RWPE1 (cell line): Measurements from ENCODE around the gene AP4E1.

ENCODE experiments used
- CTCF ChIA-PET: fragments of 350-600 bp; sonication (Branson Sonifier 250); formaldehyde crosslinking; extraction: SDS; loops from one replicate; lab custom pipeline; 2021; lab: Yijun Ruan, JAX
- POLR2A ChIA-PET: fragments of 400-600 bp; formaldehyde crosslinking; extraction: SDS; loops from one replicate; lab custom pipeline; 2020; ENCODE audit warnings: antibody characterized with exemption; ENCODE audit not compliant: low non-redundant PET; lab: Yijun Ruan, JAX
- DNase-seq: peaks from one replicate; pipeline ENCODE4 v3.0.0; 2012; ENCODE audit warnings: low spot score
- H3K27ac ChIP-seq: fragments of 450-650 bp; 2 replicates; pipeline ENCODE4 v1.5.1; 2017
- TF ChIP-seq, protein P1 (sequence below): fragments of 450-650 bp; conservative IDR thresholded peaks from 2 replicates; pipeline ENCODE4 v1.5.1; 2017; ENCODE audit warnings: low read depth, mild to moderate bottlenecking

Gene AP4E1

DNA sequence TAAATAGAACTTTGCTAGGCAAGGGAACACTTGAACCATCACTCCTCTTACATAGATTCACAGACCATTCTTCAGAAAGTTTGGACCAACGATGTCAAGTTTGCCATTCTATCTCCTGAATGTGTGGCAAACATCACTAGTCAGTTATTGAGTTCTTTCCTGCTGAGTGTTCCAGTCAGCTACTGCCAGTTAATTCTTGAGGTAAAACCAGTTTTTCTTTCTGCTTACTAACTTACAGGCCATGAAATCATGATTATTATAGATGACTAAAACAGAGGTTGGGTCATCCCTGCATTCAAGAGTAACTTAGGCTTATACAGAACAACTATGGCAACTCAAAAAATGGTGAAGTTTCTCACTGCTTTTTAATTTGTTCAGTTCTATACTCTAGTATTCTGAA, 88.2 kb downstream of the AP4E1 start:
- no peak overlapping the region for H3K27ac ChIP-seq
- peak; percentile 35 for DNase-seq
- ChIA-PET CTCF (interaction anchor here (0.7 kb wide), 2 partner anchors 174 to 541 kb away, joined by 3 read pairs; no protein-coding TSS in a partner anchor), POLR2A (no interaction called here)
- TF ChIP-seq, protein P1, sequence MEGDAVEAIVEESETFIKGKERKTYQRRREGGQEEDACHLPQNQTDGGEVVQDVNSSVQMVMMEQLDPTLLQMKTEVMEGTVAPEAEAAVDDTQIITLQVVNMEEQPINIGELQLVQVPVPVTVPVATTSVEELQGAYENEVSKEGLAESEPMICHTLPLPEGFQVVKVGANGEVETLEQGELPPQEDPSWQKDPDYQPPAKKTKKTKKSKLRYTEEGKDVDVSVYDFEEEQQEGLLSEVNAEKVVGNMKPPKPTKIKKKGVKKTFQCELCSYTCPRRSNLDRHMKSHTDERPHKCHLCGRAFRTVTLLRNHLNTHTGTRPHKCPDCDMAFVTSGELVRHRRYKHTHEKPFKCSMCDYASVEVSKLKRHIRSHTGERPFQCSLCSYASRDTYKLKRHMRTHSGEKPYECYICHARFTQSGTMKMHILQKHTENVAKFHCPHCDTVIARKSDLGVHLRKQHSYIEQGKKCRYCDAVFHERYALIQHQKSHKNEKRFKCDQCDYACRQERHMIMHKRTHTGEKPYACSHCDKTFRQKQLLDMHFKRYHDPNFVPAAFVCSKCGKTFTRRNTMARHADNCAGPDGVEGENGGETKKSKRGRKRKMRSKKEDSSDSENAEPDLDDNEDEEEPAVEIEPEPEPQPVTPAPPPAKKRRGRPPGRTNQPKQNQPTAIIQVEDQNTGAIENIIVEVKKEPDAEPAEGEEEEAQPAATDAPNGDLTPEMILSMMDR: no peak

DNA sequence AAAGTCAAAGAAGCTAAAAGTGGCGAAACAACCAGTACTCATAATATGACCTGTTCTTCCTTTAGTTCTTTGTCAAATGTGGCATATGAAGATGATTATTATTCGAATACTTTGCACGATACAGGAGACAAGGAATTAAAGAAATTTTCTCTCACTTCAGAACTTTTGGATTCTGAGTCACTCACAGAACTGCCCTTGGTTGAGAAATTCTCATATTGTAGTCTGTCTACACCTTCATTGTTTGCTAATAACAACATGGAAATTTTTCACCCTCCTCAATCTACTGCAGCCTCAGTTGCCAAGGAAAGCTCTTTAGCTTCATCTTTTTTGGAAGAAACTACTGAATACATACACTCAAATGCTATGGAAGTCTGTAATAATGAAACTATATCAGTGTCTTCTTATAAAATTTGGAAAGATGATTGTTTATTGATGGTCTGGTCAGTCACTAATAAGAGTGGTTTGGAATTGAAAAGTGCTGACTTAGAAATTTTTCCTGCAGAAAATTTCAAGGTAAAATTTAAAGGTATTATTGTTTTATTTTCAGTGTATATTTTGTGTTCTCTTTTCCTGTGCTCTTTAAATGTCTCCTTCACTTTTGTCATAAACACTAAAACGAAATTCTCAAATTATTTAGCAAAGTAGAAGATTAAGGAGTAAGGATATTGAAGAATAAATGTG, 89.0 kb downstream of the AP4E1 start:
- ChIA-PET POLR2A (no interaction called here), CTCF (no interaction called here)
- TF ChIP-seq, protein P1: no peak
- DNase-seq: no peak
- no peak overlapping the region for H3K27ac ChIP-seq

DNA sequence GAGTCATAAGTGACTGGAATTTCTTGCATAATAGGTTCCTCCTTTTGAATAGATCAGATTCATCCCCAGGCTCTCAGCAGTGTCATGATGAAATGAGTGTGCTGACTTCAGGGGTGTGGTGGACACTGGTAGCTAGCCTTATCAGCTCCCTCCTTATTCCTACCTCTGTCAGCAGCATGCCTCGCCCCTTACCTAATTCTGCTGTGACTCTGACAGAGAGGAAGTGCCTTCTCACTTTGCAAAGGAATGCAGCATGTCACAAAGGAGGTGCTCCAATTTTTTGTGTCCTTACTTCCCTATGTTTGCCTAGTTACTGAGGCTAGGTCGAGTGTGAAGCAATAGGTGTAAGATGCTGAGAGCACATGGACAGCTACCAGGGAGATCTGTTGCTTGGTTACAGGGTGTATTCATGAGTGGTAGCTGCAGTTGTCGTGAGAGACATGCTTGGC, 95.6 kb downstream of the AP4E1 start:
- POLR2A ChIA-PET: no interaction called here
- CTCF ChIA-PET: no interaction called here
- no peak overlapping the region for H3K27ac ChIP-seq
- TF ChIP-seq, protein P1: no peak
- peak; percentile 49 for DNase-seq

DNA sequence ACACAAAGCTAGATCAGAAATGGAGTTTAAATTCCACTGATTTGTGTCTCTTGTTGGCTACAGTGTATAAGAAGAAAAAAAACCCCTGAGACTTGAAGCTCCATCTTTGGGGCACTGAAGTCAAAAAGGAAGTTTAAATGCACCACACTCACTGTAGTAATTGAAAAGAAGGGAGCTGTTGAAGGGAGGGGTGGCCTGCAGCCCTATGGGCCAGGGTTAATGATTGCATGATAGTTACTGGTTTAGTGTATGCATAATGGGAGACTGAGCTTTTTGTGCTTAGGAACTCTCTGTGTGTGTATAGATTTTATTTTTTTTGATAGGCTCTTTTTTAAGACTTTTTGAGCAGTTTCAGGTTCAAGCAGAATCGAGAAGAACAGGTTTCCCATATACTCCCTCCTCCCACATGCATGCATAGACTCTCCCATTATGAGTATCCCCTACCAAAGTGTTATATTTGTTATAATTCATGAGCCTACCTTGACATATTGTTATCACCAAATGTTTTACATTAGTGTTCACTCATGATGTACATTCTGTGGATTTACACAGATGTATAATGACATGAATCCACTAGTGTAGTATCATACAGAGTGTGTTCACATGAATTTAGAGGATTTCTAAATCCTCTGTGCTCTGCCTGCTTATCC, 98.0 kb downstream of the AP4E1 start:
- DNase-seq: no peak
- CTCF ChIA-PET: no interaction called here
- no peak overlapping the region for H3K27ac ChIP-seq
- POLR2A ChIA-PET: no interaction called here
- TF ChIP-seq, protein P1: no peak

DNA sequence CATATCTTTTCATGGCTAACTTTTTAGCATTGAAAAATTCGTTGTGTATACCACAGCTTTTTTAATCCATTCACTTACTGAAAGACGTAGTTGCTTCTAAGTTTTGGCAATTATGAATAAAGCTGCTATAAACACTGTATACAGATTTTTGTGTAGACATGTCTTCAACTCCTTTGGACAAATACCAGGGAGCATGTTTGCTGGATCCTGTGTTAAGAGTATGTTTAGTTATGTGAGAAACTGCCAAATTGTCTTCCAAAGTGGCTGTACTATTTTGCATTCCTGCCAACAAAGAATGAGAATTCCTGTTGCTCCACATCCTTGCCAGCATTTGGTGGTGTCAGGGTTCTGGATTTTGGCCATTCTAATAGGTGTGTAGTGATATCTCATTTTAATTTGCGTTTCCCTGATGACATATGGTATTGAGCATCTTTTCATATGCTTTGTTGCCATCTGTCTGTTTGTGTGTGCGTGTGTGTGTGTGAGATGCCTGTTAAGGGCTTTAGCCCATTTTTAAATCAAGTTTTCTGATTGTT, 98.7 kb downstream of the AP4E1 start:
- CTCF ChIA-PET: interaction anchor here (0.7 kb wide), 1 partner anchor 14 kb away, joined by 4 read pairs; no protein-coding TSS in a partner anchor
- POLR2A ChIA-PET: no interaction called here
- no peak overlapping the region for H3K27ac ChIP-seq
- TF ChIP-seq, protein P1: no peak
- DNase-seq: no peak

DNA sequence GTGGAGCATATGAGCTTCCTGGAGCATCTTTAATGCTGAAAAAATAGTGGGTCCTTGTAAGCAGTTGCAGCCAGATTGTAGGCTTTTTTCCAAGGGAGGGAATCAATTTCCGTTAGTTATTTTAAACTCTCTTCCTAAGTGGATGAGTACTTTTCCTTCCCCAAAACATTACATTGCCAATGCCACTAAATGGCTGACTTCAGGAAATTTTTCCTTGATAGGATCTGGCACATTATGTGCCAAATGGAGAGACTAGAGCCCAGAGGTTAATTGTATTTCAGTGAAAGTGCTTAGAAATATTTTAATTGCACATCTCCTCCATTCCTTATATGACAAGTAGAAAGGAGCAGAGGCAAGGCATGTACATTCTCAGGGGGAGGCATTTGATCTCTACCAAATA, 102.7 kb downstream of the AP4E1 start:
- CTCF ChIA-PET: no interaction called here
- TF ChIP-seq, protein P1: no peak
- no peak overlapping the region for H3K27ac ChIP-seq
- DNase-seq: no peak
- POLR2A ChIA-PET: no interaction called here
